ENCODE results near the gene PRR20E. TPM values are rescaled to one million over a fixed set of nuclear protein-coding genes. Genes with fewer than 3 reads are reported as not detected.
"Not testable (repeated sequence)": the region's sequence is repeated elsewhere in the genome, so short reads cannot be mapped to it uniquely, and the experiment has no call there.

Gene PRR20E
- not detected for polyA plus RNA-seq (2013, experiment 1 of 2)
- polyA plus RNA-seq (2013, experiment 2 of 2): not detected

DNA sequence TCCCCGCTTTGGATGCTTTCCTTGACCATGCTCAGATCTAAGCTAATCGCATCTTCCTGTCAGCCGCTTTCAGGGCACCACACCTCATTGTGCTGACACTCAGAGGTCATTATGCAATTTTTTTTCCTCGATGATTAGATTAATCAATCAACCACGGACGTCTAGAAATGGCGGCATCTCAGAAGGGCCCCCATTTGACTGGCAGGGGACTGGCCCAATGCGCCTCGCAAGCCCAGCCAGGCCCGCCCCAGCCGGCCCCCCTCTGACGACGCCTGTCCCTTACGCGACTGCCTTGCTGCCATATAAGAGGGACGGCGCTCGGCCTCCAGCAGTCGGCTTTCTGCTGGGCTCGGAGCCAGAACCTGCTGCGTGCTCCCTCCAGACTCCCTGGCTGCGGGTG lies at the start of gene PRR20E:
TSS of gene PRR20E (plus strand) at position 301 of the 400 bp plus-strand sequence. CDS start 387 bp downstream, outside the sequence.
- DNase-seq (ENCODE audit: low spot score); H2BK120ac ChIP-seq (ENCODE audit: low read depth, low read length); H3K27ac ChIP-seq (replicated peaks; ENCODE audit: low read length); H3K9me3 ChIP-seq (replicated peaks in 1 of 2; ENCODE audit: control insufficient read depth in 2 of 2, insufficient read depth in 1 of 2, low read depth in 1 of 2, low read length in 2 of 2); H3K18ac ChIP-seq (ENCODE audit: low read length); H3K4me2 ChIP-seq (ENCODE audit: insufficient read depth, low read length, poor library complexity, severe bottlenecking); H4K8ac ChIP-seq (ENCODE audit: low read depth, low read length); H2AK5ac ChIP-seq (ENCODE audit: low read depth, low read length); H4K91ac ChIP-seq (ENCODE audit: low read depth, low read length, poor library complexity); H3K36me3 ChIP-seq (replicated peaks in 1 of 2; ENCODE audit: control insufficient read depth in 2 of 2, insufficient read depth in 2 of 2, low read length in 2 of 2); H3K9ac ChIP-seq (ENCODE audit: low read depth, low read length, poor library complexity); H3K4me1 ChIP-seq (ENCODE audit: control insufficient read depth in 2 of 2, insufficient read depth in 1 of 2, low read depth in 1 of 2, low read length in 2 of 2); H2BK15ac ChIP-seq (ENCODE audit: low read length); H3K79me1 ChIP-seq (ENCODE audit: low read depth, low read length); H3K14ac ChIP-seq (ENCODE audit: low read length); H3K4ac ChIP-seq (ENCODE audit: low read length); H2BK12ac ChIP-seq (ENCODE audit: low read length); H3K27me3 ChIP-seq (ENCODE audit: control insufficient read depth in 3 of 3, insufficient read depth in 3 of 3, low read depth in 1 of 3, low read length in 3 of 3); H2BK5ac ChIP-seq (ENCODE audit: low read length); H3K23ac ChIP-seq (ENCODE audit: low read depth, low read length, poor library complexity); H2AFZ ChIP-seq (ENCODE audit: low read length); H3K4me3 ChIP-seq (ENCODE audit: low read length in 2 of 2): not testable (repeated sequence)
- no CpG with 5 or more reads among the region's 22 CpGs for WGBS, 2 donors (ENCODE audit: extremely low coverage in 2 of 2, insufficient read length in 2 of 2, insufficient replicate concordance in 1 of 2)

DNA sequence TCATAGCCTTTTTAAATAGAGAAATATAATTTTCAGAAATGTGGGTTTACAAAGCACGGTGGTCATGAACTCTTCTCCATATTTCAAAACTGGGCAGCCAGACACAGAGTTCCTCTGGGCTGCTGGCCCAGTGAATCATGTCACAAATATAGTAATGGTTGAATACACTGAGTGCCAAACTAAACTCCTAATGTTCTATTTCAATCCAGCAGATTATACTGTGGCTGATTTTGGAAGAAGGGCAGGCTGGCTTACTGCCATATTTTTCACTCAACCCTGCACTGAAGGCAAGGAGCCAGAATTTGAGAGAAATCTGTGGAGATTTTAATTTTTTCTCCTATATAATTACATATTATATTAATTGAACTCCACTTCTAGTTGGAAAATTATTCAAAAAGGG lies 43.3 kb upstream of the PRR20E start:
- DNase-seq (ENCODE audit: low spot score): no peak
- H2BK12ac ChIP-seq (ENCODE audit: low read length): no peak overlapping the region
- H3K18ac ChIP-seq (ENCODE audit: low read length): no peak overlapping the region
- WGBS, 2 donors (ENCODE audit: extremely low coverage in 2 of 2, insufficient read length in 2 of 2, insufficient replicate concordance in 1 of 2): no CpG with 5 or more reads among the region's 1 CpG
- H3K4me3 ChIP-seq (ENCODE audit: low read length in 2 of 2): no peak overlapping the region
- no peak overlapping the region for H3K23ac ChIP-seq (ENCODE audit: low read depth, low read length, poor library complexity)
- no peaks in the 10 kb centered on the region for H3K79me1 ChIP-seq (ENCODE audit: low read depth, low read length)
- H3K36me3 ChIP-seq (replicated peaks in 1 of 2; ENCODE audit: control insufficient read depth in 2 of 2, insufficient read depth in 2 of 2, low read length in 2 of 2): no peaks in the 10 kb centered on the region
- no peak overlapping the region for H4K8ac ChIP-seq (ENCODE audit: low read depth, low read length)
- no peak overlapping the region for H4K91ac ChIP-seq (ENCODE audit: low read depth, low read length, poor library complexity)
- H2BK15ac ChIP-seq (ENCODE audit: low read length): no peak overlapping the region
- H3K9me3 ChIP-seq (replicated peaks in 1 of 2; ENCODE audit: control insufficient read depth in 2 of 2, insufficient read depth in 1 of 2, low read depth in 1 of 2, low read length in 2 of 2): no peaks in the 10 kb centered on the region
- H3K27me3 ChIP-seq (ENCODE audit: control insufficient read depth in 3 of 3, insufficient read depth in 3 of 3, low read depth in 1 of 3, low read length in 3 of 3): no peaks in the 10 kb centered on the region
- no peak overlapping the region for H3K4me2 ChIP-seq (ENCODE audit: insufficient read depth, low read length, poor library complexity, severe bottlenecking)
- H3K14ac ChIP-seq (ENCODE audit: low read length): no peak overlapping the region
- no peak overlapping the region for H3K27ac ChIP-seq (replicated peaks; ENCODE audit: low read length)
- H2BK5ac ChIP-seq (ENCODE audit: low read length): no peak overlapping the region
- no peak overlapping the region for H2AK5ac ChIP-seq (ENCODE audit: low read depth, low read length)
- no peak overlapping the region for H3K9ac ChIP-seq (ENCODE audit: low read depth, low read length, poor library complexity)
- no peaks in the 10 kb centered on the region for H3K4me1 ChIP-seq (ENCODE audit: control insufficient read depth in 2 of 2, insufficient read depth in 1 of 2, low read depth in 1 of 2, low read length in 2 of 2)
- H2BK120ac ChIP-seq (ENCODE audit: low read depth, low read length): no peak overlapping the region
- no peak overlapping the region for H3K4ac ChIP-seq (ENCODE audit: low read length)
- no peak overlapping the region for H2AFZ ChIP-seq (ENCODE audit: low read length)

DNA sequence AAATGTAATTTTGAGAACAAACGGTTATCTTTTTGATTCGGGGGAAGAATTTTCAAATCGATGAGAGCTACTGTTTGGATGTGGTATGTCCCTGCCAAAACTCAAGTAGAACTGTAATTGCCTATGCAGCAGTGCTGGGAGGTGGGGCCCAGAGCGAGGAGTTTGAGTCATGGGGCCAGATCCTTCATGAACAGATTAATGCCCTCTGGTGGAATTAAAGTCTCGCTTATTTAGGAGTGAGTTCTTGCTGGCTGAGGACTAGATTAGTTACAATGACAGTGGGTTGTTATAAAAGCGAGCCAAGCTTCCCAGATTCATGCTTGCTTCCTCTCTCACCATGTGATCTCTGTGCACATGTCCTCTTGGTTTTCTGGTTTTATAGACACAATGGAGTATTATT lies 38.1 kb upstream of the PRR20E start:
- WGBS, 2 donors (ENCODE audit: extremely low coverage in 2 of 2, insufficient read length in 2 of 2, insufficient replicate concordance in 1 of 2): no CpG with 5 or more reads among the region's 6 CpGs
- H3K4me2 ChIP-seq (ENCODE audit: insufficient read depth, low read length, poor library complexity, severe bottlenecking): no peak overlapping the region
- H3K4ac ChIP-seq (ENCODE audit: low read length): no peak overlapping the region
- no peak overlapping the region for H2AFZ ChIP-seq (ENCODE audit: low read length)
- H3K18ac ChIP-seq (ENCODE audit: low read length): no peak overlapping the region
- no peak overlapping the region for H4K8ac ChIP-seq (ENCODE audit: low read depth, low read length)
- H2BK120ac ChIP-seq (ENCODE audit: low read depth, low read length): no peak overlapping the region
- no peak overlapping the region for H2AK5ac ChIP-seq (ENCODE audit: low read depth, low read length)
- no peak overlapping the region for H2BK5ac ChIP-seq (ENCODE audit: low read length)
- H2BK15ac ChIP-seq (ENCODE audit: low read length): no peak overlapping the region
- H3K27me3 ChIP-seq (ENCODE audit: control insufficient read depth in 3 of 3, insufficient read depth in 3 of 3, low read depth in 1 of 3, low read length in 3 of 3): no peaks in the 10 kb centered on the region
- no peak overlapping the region for H2BK12ac ChIP-seq (ENCODE audit: low read length)
- no peak for DNase-seq (ENCODE audit: low spot score)
- no peak overlapping the region for H3K9ac ChIP-seq (ENCODE audit: low read depth, low read length, poor library complexity)
- H3K79me1 ChIP-seq (ENCODE audit: low read depth, low read length): no peaks in the 10 kb centered on the region
- no peaks in the 10 kb centered on the region for H3K9me3 ChIP-seq (replicated peaks in 1 of 2; ENCODE audit: control insufficient read depth in 2 of 2, insufficient read depth in 1 of 2, low read depth in 1 of 2, low read length in 2 of 2)
- H3K27ac ChIP-seq (replicated peaks; ENCODE audit: low read length): no peak overlapping the region
- H4K91ac ChIP-seq (ENCODE audit: low read depth, low read length, poor library complexity): no peak overlapping the region
- no peak overlapping the region for H3K23ac ChIP-seq (ENCODE audit: low read depth, low read length, poor library complexity)
- no peaks in the 10 kb centered on the region for H3K36me3 ChIP-seq (replicated peaks in 1 of 2; ENCODE audit: control insufficient read depth in 2 of 2, insufficient read depth in 2 of 2, low read length in 2 of 2)
- no peaks in the 10 kb centered on the region for H3K4me1 ChIP-seq (ENCODE audit: control insufficient read depth in 2 of 2, insufficient read depth in 1 of 2, low read depth in 1 of 2, low read length in 2 of 2)
- H3K14ac ChIP-seq (ENCODE audit: low read length): no peak overlapping the region
- no peak overlapping the region for H3K4me3 ChIP-seq (ENCODE audit: low read length in 2 of 2)

DNA sequence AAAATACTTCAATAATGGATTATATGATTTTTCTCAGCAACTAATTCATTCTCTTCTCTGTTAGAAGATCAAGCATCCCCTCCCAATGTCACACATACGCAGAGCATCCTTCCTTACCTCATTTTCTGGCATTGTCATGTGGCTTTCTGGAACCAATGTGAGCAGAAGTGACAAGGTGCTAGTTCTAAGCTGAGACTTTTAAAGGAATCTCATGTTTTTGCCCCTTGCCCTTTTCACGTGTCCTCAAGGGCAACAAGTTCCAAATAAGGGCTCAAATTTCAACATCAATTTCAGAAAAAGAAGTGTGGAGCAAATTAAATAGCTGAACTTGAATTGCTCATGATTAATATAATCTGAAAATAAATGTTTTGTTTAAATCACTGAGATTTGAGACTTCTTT lies 30.9 kb upstream of the PRR20E start:
- no peaks in the 10 kb centered on the region for H3K36me3 ChIP-seq (replicated peaks in 1 of 2; ENCODE audit: control insufficient read depth in 2 of 2, insufficient read depth in 2 of 2, low read length in 2 of 2)
- H2BK120ac ChIP-seq (ENCODE audit: low read depth, low read length): no peak overlapping the region
- no peak for DNase-seq (ENCODE audit: low spot score)
- H3K9ac ChIP-seq (ENCODE audit: low read depth, low read length, poor library complexity): no peak overlapping the region
- H2BK5ac ChIP-seq (ENCODE audit: low read length): no peak overlapping the region
- no peak overlapping the region for H3K18ac ChIP-seq (ENCODE audit: low read length)
- no peak overlapping the region for H4K8ac ChIP-seq (ENCODE audit: low read depth, low read length)
- H3K27ac ChIP-seq (replicated peaks; ENCODE audit: low read length): no peak overlapping the region
- no peak overlapping the region for H3K4me2 ChIP-seq (ENCODE audit: insufficient read depth, low read length, poor library complexity, severe bottlenecking)
- H3K9me3 ChIP-seq (replicated peaks in 1 of 2; ENCODE audit: control insufficient read depth in 2 of 2, insufficient read depth in 1 of 2, low read depth in 1 of 2, low read length in 2 of 2): no peaks in the 10 kb centered on the region
- H4K91ac ChIP-seq (ENCODE audit: low read depth, low read length, poor library complexity): no peak overlapping the region
- H3K4me1 ChIP-seq (ENCODE audit: control insufficient read depth in 2 of 2, insufficient read depth in 1 of 2, low read depth in 1 of 2, low read length in 2 of 2): no peaks in the 10 kb centered on the region
- H2AK5ac ChIP-seq (ENCODE audit: low read depth, low read length): no peak overlapping the region
- WGBS, 2 donors (ENCODE audit: extremely low coverage in 2 of 2, insufficient read length in 2 of 2, insufficient replicate concordance in 1 of 2): no CpG with 5 or more reads among the region's 2 CpGs
- H2BK12ac ChIP-seq (ENCODE audit: low read length): no peak overlapping the region
- no peak overlapping the region for H2BK15ac ChIP-seq (ENCODE audit: low read length)
- no peaks in the 10 kb centered on the region for H3K27me3 ChIP-seq (ENCODE audit: control insufficient read depth in 3 of 3, insufficient read depth in 3 of 3, low read depth in 1 of 3, low read length in 3 of 3)
- H3K4me3 ChIP-seq (ENCODE audit: low read length in 2 of 2): no peak overlapping the region
- H2AFZ ChIP-seq (ENCODE audit: low read length): no peak overlapping the region
- H3K23ac ChIP-seq (ENCODE audit: low read depth, low read length, poor library complexity): no peak overlapping the region
- no peak overlapping the region for H3K4ac ChIP-seq (ENCODE audit: low read length)
- no peak overlapping the region for H3K14ac ChIP-seq (ENCODE audit: low read length)
- H3K79me1 ChIP-seq (ENCODE audit: low read depth, low read length): no peaks in the 10 kb centered on the region

Measured in neuronal stem cell (in vitro differentiated cells).